WI38 (cell line): Measurements from ENCODE around the gene PCDH1.

Experiments
- H3K4me3 ChIP-seq: 2 replicates; pipeline ENCODE4 v1.5.1; 2011; ENCODE audit warnings: low read depth, mild to moderate bottlenecking, control low read depth, low read length
- CTCF ChIP-seq: IDR thresholded peaks from 2 replicates; pipeline ENCODE4 v1.5.1; 2012; ENCODE audit warnings: low read depth, mild to moderate bottlenecking, control low read depth, low read length

The PCDH1 gene

GRCh38 chr5:141839015-141839513 lies 39.1 kb downstream of the PCDH1 start:
- H3K4me3 ChIP-seq, result no peak overlapping the region
- no peak for TF ChIP-seq CTCF

GRCh38 chr5:141838326-141839014 lies 39.7 kb downstream of the PCDH1 start:
- no peak overlapping the region for H3K4me3 ChIP-seq
- no peak for TF ChIP-seq CTCF

GRCh38 chr5:141835928-141836670 lies 42.1 kb downstream of the PCDH1 start:
- TF ChIP-seq CTCF, result no peak
- no peak overlapping the region for H3K4me3 ChIP-seq

- TF ChIP-seq CTCF, result no peak
- H3K4me3 ChIP-seq, result no peak overlapping the region
These were observed 43.9 kb downstream of the PCDH1 start for GRCh38 chr5:141834331-141834730.

DNA sequence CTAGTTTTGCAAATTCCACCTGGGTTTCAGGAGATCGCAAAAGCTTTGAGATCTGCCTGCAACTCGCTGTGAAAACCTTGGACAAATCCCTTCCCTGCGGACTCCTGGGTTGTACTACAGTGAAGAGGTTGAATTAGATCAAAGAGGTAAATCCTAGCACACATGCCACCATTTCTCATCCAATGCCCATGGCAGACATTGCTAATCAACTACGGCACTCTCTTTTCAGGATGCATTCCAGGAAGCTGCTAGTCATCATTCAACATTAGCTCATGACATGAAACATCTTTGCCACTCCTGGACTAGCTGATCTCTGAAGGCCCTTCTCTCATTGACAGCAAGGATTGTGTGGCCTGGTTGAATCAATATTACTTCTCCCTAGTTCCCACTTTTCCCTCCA lies 46.1 kb downstream of the PCDH1 start:
- no peak overlapping the region for H3K4me3 ChIP-seq
- TF ChIP-seq CTCF, result no peak

DNA sequence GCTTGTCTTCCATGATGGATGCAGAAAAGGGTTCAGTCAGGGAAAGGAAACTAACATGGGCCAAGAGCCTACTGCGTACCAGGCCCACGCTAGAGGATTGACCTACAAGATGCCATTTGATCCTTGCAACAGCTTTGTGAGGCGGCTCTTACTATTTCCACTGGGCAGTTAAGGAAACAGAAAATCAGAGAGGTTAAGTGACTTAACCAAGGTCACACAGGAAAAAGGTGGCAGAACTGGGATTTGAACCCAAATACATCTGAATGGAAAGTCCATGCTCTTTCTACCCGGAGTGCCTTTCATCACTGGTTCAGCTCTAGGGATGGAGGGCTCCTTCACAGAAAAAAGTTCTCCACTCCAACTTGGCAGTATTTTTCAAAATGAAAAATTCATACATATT lies 50.0 kb downstream of the PCDH1 start:
- no peak overlapping the region for H3K4me3 ChIP-seq
- TF ChIP-seq CTCF, result no peak

- H3K4me3 ChIP-seq, result no peak overlapping the region
- TF ChIP-seq CTCF, result no peak
These were observed 51.5 kb downstream of the PCDH1 start for GRCh38 chr5:141826674-141827073.
